Measurements from ENCODE around the gene PRKACA.

The PRKACA gene

GRCh38 chr19:14073261-14073924, 44.2 kb downstream of the PRKACA start:
- DNase-seq (ENCODE audit: low read depth, low spot score), result peak; percentile 76
- peak overlapping the region; percentile 54 for H3K4me3 ChIP-seq (ENCODE audit: low read depth, low read length)
- in situ Hi-C loops (cut with HindIII; ENCODE audit: low sequenced_read_pairs), result no loop called here
- TF ChIP-seq CTCF (IDR thresholded peaks at IDR 0.05; ENCODE audit: low read depth, low read length), result peak; percentile 29

DNA sequence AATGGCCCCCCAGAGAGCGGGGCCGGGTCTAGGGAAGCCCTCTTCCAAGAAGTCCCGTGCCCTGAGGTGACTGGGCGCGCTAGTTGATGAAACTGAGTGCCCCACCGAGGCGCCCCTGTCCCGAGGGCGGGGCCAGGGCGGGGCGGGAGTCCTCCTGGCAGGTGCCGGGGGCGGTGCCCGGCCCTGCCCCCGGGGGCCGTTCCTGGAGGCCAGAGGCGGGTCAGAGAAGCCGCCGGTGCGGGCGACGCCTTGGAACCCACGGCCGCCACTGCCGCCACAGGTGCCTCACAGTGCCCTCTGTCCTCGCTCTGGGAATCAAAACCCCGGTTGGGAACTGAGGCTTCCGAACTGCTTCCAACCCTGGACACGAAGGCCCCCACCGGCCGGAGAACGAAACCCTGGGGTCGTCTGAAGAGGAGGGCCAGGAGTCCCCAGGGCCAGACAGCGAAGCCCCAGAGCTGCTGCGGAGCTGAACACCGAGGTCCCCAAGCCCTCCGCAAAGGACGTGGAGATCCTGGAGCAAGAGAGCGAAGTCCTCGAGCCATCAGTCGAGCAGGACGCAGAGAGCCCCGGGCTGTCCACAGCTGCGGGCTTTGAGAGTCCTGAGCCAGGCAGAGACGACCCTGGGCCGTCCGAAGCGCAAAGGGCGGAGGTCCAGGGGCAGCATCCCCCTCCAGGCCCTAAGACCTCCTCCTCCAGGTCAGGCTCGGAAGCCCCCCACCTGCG, 44.9 kb downstream of the PRKACA start, which contains the start of gene MISP3:
Gene MISP3, plus strand, starts transcription at position 252 of the 726 bp plus-strand sequence. CDS start 524 bp downstream, outside the sequence.
- peak; percentile 12 for TF ChIP-seq CTCF (IDR thresholded peaks at IDR 0.05; ENCODE audit: low read depth, low read length)
- H3K4me3 ChIP-seq (ENCODE audit: low read depth, low read length), result peak within 1 kb of the TSS; percentile 54
- in situ Hi-C loops (cut with HindIII; ENCODE audit: low sequenced_read_pairs), result no loop called here
- DNase-seq (ENCODE audit: low read depth, low spot score), result no peak

DNA sequence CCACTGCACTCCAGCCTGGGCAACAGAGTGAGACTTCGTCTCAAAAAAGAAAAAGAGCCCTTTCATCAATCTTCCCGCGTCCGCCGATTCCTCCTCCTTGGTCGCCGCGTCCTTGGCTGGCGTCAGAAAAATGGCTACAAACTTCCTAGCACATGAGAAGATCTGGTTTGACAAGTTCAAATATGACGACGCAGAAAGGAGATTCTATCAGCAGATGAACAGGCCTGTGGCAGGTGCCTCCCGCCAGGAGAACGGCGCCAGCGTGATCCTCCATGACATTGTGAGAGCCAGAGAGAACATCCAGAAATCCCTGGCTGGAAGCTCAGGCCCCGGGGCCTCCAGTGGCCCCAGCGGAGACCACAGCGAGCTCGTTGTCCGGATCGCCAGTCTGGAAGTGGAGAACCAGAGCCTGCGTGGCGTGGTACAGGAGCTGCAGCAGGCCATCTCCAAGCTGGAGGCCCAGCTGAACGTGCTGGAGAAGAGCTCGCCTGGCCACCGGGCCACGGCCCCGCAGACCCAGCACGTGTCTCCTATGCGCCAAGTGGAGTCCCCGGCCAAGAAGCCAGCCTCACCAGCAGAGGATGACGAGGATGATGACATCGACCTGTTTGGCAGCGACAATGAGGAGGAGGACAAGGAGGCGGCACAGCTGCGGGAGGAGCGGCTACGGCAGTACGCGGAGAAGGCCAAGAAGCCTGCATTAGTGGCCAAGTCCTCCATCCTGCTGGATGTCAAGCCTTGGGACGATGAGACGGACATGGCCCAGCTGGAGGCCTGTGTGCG, 47.1 kb downstream of the PRKACA start:
- H3K4me3 ChIP-seq (ENCODE audit: low read depth, low read length), result no peak overlapping the region
- no peak for DNase-seq (ENCODE audit: low read depth, low spot score)
- in situ Hi-C loops (cut with HindIII; ENCODE audit: low sequenced_read_pairs), result no loop called here
- no peak for TF ChIP-seq CTCF (IDR thresholded peaks at IDR 0.05; ENCODE audit: low read depth, low read length)

- no peak for DNase-seq (ENCODE audit: low read depth, low spot score)
- no peak for TF ChIP-seq CTCF (IDR thresholded peaks at IDR 0.05; ENCODE audit: low read depth, low read length)
- H3K4me3 ChIP-seq (ENCODE audit: low read depth, low read length), result no peak overlapping the region
- in situ Hi-C loops (cut with HindIII; ENCODE audit: low sequenced_read_pairs), result no loop called here
These were observed 51.4 kb downstream of the PRKACA start for GRCh38 chr19:14066134-14066533.

DNA sequence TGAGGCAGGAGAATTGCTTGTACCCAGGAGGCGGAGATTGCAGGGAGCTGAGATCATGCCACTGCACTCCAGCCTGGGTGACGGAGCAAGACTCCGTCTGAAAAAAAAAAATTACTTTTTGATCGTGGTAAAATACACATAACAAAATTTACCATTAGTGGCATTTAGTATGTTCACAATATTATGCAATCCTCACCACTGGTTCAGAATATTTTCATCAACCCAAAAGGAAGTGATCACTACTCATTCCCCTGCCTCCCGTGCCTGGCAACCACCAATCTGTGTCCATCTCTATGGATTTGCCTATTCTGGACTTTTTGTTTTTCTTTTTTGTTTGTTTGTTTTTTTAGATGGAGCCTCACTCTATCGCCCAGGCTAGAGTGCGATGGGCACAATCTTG, 54.5 kb downstream of the PRKACA start:
- no peak for DNase-seq (ENCODE audit: low read depth, low spot score)
- in situ Hi-C loops (cut with HindIII; ENCODE audit: low sequenced_read_pairs), result no loop called here
- TF ChIP-seq CTCF (IDR thresholded peaks at IDR 0.05; ENCODE audit: low read depth, low read length), result no peak
- no peak overlapping the region for H3K4me3 ChIP-seq (ENCODE audit: low read depth, low read length)

DNA sequence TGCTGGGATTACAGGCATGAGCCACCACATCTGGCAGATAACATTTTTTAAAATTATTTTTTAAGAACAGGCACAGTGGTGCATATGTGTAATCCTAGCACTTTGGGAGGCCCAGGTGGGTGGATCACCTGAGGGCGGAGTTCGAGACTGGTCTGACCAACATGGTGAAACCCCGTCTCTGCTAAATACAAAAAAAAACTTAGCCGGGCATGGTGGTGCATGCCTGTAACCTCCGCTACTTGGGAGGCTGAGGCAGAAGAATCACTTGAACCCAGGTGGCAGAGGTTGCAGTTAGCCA, 55.1 kb downstream of the PRKACA start:
- in situ Hi-C loops (cut with HindIII; ENCODE audit: low sequenced_read_pairs), result no loop called here
- no peak for DNase-seq (ENCODE audit: low read depth, low spot score)
- H3K4me3 ChIP-seq (ENCODE audit: low read depth, low read length), result no peak overlapping the region
- no peak for TF ChIP-seq CTCF (IDR thresholded peaks at IDR 0.05; ENCODE audit: low read depth, low read length)

Measured in astrocyte of the spinal cord (primary cell).